IMR-90 (cell line): ENCODE data around the gene GMPPB. TPM values are rescaled to one million over a fixed set of nuclear protein-coding genes. Genes with fewer than 3 reads are reported as not detected.

ENCODE experiments used
- ATAC-seq: fragments of 200-7000 bp; cut with Tn5 transposase; 2 replicates; pipeline ENCODE4 v1.9.1; 2020; ENCODE audit warnings: low read depth, mild to moderate bottlenecking, moderate library complexity
- BruUV-seq: library from RNA; stranded (reverse); fragments of 400-500 nt; replicated peaks from 2 replicates; lab custom pipeline; 2021; lab: Mats Ljungman, UMichigan
- CTCF ChIA-PET: fragments of 300-600 bp; formaldehyde crosslinking; extraction: SDS; loops from one replicate; lab custom pipeline; 2021; ENCODE audit warnings: antibody characterized with exemption; lab: Yijun Ruan, JAX
- POLR2A ChIA-PET: fragments of 300-600 bp; sonication (Branson Sonifier 250); formaldehyde crosslinking; loops from one replicate; lab custom pipeline; 2022; ENCODE audit warnings: antibody characterized with exemption; ENCODE audit not compliant: unreplicated experiment; lab: Charles Lee
- DNase-seq: peaks from one replicate; pipeline ENCODE4 v3.0.0; 2013
- H2AFZ ChIP-seq: replicated peaks from 2 replicates; pipeline ENCODE3; 2013; ENCODE audit warnings: low read length, mild to moderate bottlenecking; ENCODE audit not compliant: poor library complexity
- H2AK5ac ChIP-seq: 2 replicates; pipeline ENCODE4 v1.6.1; 2013; ENCODE audit warnings: low read depth, low read length, inconsistent platforms
- H2AK9ac ChIP-seq: replicated peaks from 2 replicates; pipeline ENCODE3; 2013; ENCODE audit warnings: mild to moderate bottlenecking, low read depth, low read length, moderate library complexity; ENCODE audit not compliant: poor library complexity
- H2BK120ac ChIP-seq: 2 replicates; pipeline ENCODE4 v1.6.1; 2013; ENCODE audit warnings: low read depth, low read length, inconsistent platforms
- H2BK15ac ChIP-seq: 3 replicates; pipeline ENCODE4 v1.6.1; 2013; ENCODE audit warnings: low read depth, low read length, inconsistent platforms
- H2BK20ac ChIP-seq: 2 replicates; pipeline ENCODE4 v1.6.1; 2013; ENCODE audit warnings: low read depth, mild to moderate bottlenecking, inconsistent platforms, low read length, moderate library complexity
- H2BK5ac ChIP-seq: 2 replicates; pipeline ENCODE4 v1.6.1; 2013; ENCODE audit warnings: mild to moderate bottlenecking, low read depth, low read length, inconsistent platforms; ENCODE audit not compliant: poor library complexity, severe bottlenecking
- H3K14ac ChIP-seq: replicated peaks from 2 replicates; pipeline ENCODE4 v1.6.1; 2013; ENCODE audit warnings: low read depth, low read length, inconsistent platforms
- H3K18ac ChIP-seq: 2 replicates; pipeline ENCODE4 v1.6.1; 2013; ENCODE audit warnings: low read depth, low read length, control low read depth
- H3K23ac ChIP-seq: 2 replicates; pipeline ENCODE4 v1.6.1; 2013; ENCODE audit warnings: low read depth, low read length, inconsistent platforms
- H3K27ac ChIP-seq: 2 replicates; pipeline ENCODE4 v1.5.1; 2013; ENCODE audit warnings: mild to moderate bottlenecking, control low read depth, low read length; ENCODE audit not compliant: insufficient read depth
- H3K27me3 ChIP-seq: 2 replicates; pipeline ENCODE4 v1.6.1; 2013; ENCODE audit warnings: low read length; ENCODE audit not compliant: control insufficient read depth, insufficient read depth
- H3K36me3 ChIP-seq: 2 replicates; pipeline ENCODE4 v1.6.1; 2013; ENCODE audit warnings: low read length, mixed read lengths; ENCODE audit not compliant: control insufficient read depth, insufficient read depth
- H3K4ac ChIP-seq: 2 replicates; pipeline ENCODE4 v1.6.1; 2013; ENCODE audit warnings: low read depth, low read length, inconsistent platforms
- H3K4me1 ChIP-seq: 2 replicates; pipeline ENCODE4 v1.6.1; 2013; ENCODE audit warnings: low read length, mixed read lengths; ENCODE audit not compliant: control insufficient read depth, insufficient read depth
- H3K4me2 ChIP-seq: 2 replicates; pipeline ENCODE4 v1.6.1; 2013; ENCODE audit warnings: low read depth, mild to moderate bottlenecking, control low read depth, low read length, moderate library complexity
- H3K4me3 ChIP-seq: 2 replicates; pipeline ENCODE4 v1.5.1; 2013; ENCODE audit warnings: low read depth, mild to moderate bottlenecking, control low read depth, low read length, moderate library complexity; ENCODE audit not compliant: insufficient read depth
- H3K56ac ChIP-seq: 2 replicates; pipeline ENCODE4 v1.6.1; 2013; ENCODE audit warnings: low read length, inconsistent platforms; ENCODE audit not compliant: insufficient read depth; ENCODE audit errors: extremely low read depth
- H3K79me1 ChIP-seq, 2 experiments: 2 replicates each; pipeline ENCODE4 v1.6.1; 2013; ENCODE audit warnings: low read length in 2 of 2, inconsistent platforms in 1 of 2, low read depth in 1 of 2
- H3K9ac ChIP-seq: 2 replicates; pipeline ENCODE4 v1.6.1; 2013; ENCODE audit warnings: low read depth, low read length, control low read depth
- H3K9me1 ChIP-seq: 2 replicates; pipeline ENCODE4 v1.6.1; 2013; ENCODE audit warnings: low read length, inconsistent platforms; ENCODE audit not compliant: insufficient read depth
- H3K9me3 ChIP-seq: 2 replicates; pipeline ENCODE4 v1.6.1; 2013; ENCODE audit warnings: low read length; ENCODE audit not compliant: control insufficient read depth, insufficient read depth
- H4K20me1 ChIP-seq: 2 replicates; pipeline ENCODE4 v1.6.1; 2013; ENCODE audit warnings: low read length, inconsistent platforms; ENCODE audit not compliant: insufficient read depth
- H4K5ac ChIP-seq: 2 replicates; pipeline ENCODE4 v1.6.1; 2013; ENCODE audit warnings: mild to moderate bottlenecking, low read depth, low read length, control low read depth
- H4K8ac ChIP-seq, 2 experiments: 2 replicates each; pipeline ENCODE4 v1.6.1; 2013; ENCODE audit warnings: low read depth in 2 of 2, low read length in 2 of 2, control low read depth in 1 of 2, inconsistent platforms in 1 of 2
- H4K91ac ChIP-seq: 2 replicates; pipeline ENCODE4 v1.6.1; 2013; ENCODE audit warnings: low read depth, low read length, inconsistent platforms; ENCODE audit not compliant: insufficient read depth
- BHLHE40 ChIP-seq: fragments of 150-350 bp; IDR thresholded peaks from 2 replicates; pipeline ENCODE4 v1.6.1; 2016; ENCODE audit warnings: mild to moderate bottlenecking, low read depth, low read length
- CEBPB ChIP-seq: IDR thresholded peaks from 2 replicates; pipeline ENCODE4 v1.6.1; 2012; ENCODE audit warnings: low read depth, low read length, improper control_type of control experiment
- CHD1 ChIP-seq: IDR thresholded peaks from 2 replicates; pipeline ENCODE4 v1.6.1; 2012; ENCODE audit warnings: low read depth, low read length, improper control_type of control experiment
- FOS ChIP-seq: fragments of 150-350 bp; IDR thresholded peaks from 2 replicates; pipeline ENCODE4 v1.6.1; 2016; ENCODE audit warnings: low read depth, low read length
- MAFK ChIP-seq: IDR thresholded peaks from 2 replicates; pipeline ENCODE4 v1.6.1; 2012; ENCODE audit warnings: low read depth, low read length, improper control_type of control experiment
- MAZ ChIP-seq: IDR thresholded peaks from 2 replicates; pipeline ENCODE4 v1.6.1; 2012; ENCODE audit warnings: low read depth, mild to moderate bottlenecking, low read length, improper control_type of control experiment, moderate library complexity, borderline replicate concordance
- MXI1 ChIP-seq: IDR thresholded peaks from 2 replicates; pipeline ENCODE4 v1.6.1; 2012; ENCODE audit warnings: low read depth, mild to moderate bottlenecking, low read length, moderate library complexity, borderline replicate concordance
- POLR2A ChIP-seq: IDR thresholded peaks from 2 replicates; pipeline ENCODE4 v1.6.1; 2012; ENCODE audit warnings: mild to moderate bottlenecking, low read depth, low read length
- RAD21 ChIP-seq: IDR thresholded peaks from 2 replicates; pipeline ENCODE4 v1.6.1; 2012; ENCODE audit warnings: low read length, improper control_type of control experiment
- RCOR1 ChIP-seq: IDR thresholded peaks from 2 replicates; pipeline ENCODE4 v1.6.1; 2012; ENCODE audit warnings: mild to moderate bottlenecking, low read length, improper control_type of control experiment; ENCODE audit not compliant: insufficient replicate concordance
- RFX5 ChIP-seq: IDR thresholded peaks from 2 replicates; pipeline ENCODE4 v1.8.0; 2012; ENCODE audit warnings: low read depth, mild to moderate bottlenecking, low read length, moderate library complexity
- WGBS, 2 experiments: methylation state at CpG; one replicate each; pipeline versions ENCODE4 v1.1.5 to v1.1.7; 2013; ENCODE audit warnings: missing lambda C conversion rate in 2 of 2; ENCODE audit not compliant: insufficient read length in 1 of 2; ENCODE audit errors: extremely low coverage in 2 of 2; 5-methylcytosine and 5-hydroxymethylcytosine counted together
- dilution Hi-C: fragments of 300-500 bp; cut with HindIII; formaldehyde crosslinking; loops from one replicate; pipeline ENCODE4 v1.14.3; 2018; ENCODE audit warnings: low sequenced_read_pairs; ENCODE audit not compliant: unreplicated experiment
- in situ Hi-C: fragments of 300-500 bp; cut with MboI; formaldehyde crosslinking; loops from 3 replicates; pipeline ENCODE4 v1.14.3; 2019; ENCODE audit warnings: low sequenced_read_pairs, inconsistent platforms, mixed read lengths
- intact Hi-C: fragments of 100-400 bp; cut with micrococcal nuclease; formaldehyde crosslinking; loops from 2 replicates; pipeline ENCODE4 v1.10.0; 2022
- polyA plus RNA-seq, 3 experiments: library from polyadenylated mRNA; depleted of rRNA; stranded (reverse); fragments of >200 nt; gene quantifications; 2 replicates each; pipeline ENCODE4 v1.2.3, GENCODE V29; 2012; ENCODE audit warnings: low replicate concordance in 1 of 3
- total RNA-seq: library from RNA; depleted of rRNA; stranded (reverse); fragments of >200 nt; gene quantifications from 2 replicates; pipeline ENCODE4 v1.2.3, GENCODE V29; 2012
- TF ChIP-seq, protein P1 (sequence below): conservative IDR thresholded peaks from 2 replicates; pipeline ENCODE4 v1.5.1; 2012; ENCODE audit warnings: mild to moderate bottlenecking, low read depth, low read length, improper control_type of control experiment
- TF ChIP-seq, protein P2 (sequence below): fragments of 150-350 bp; IDR thresholded peaks from 2 replicates; pipeline ENCODE4 v1.6.1; 2016; ENCODE audit warnings: low read depth, mild to moderate bottlenecking, low read length, moderate library complexity, borderline replicate concordance
- TF ChIP-seq, protein P3 (sequence below): fragments of 150-350 bp; IDR thresholded peaks from 2 replicates; pipeline ENCODE4 v1.6.1; 2017; ENCODE audit warnings: mild to moderate bottlenecking, antibody characterized with exemption, low read length, low read depth

The GMPPB gene
- total and polyA plus RNA-seq, 2 of the 4 experiments (the other 2 are of a cell fraction): 27.9 to 37.3 TPM

DNA sequence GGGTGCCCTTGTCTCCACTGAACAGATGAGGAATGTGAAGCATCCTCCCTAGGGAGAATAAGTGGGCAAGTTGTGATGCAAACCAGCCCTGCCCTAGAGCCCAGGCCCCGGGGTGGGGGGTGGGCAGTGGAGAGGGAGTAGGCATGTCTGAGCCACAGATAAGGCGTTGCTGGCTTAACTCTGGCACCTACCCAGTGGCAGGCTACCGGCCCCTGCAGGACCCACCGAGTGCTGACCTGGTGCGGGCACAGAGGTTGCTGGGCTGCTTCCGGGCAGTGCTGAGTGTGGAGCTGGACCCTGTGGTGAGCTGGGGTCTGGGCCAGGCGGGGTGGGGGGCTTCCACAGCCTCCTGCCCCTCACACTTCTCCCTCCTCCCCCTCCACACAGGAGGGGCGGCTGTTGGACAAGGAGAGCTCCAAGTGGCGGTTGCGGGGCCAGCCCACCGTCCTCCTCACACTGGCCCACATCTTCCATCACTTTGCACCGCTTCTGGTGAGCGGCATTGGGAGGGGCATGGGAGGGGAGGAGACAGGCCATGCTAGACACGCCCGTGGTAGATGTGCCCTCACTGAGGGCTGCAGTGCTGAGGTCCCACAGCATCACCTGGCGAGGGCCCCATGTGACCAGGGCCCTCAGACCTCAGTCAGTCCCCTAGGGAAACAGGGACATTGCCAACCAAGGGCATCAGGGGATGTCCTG is 24.3 kb downstream of the GMPPB start:
- ChIA-PET CTCF (no interaction called here), POLR2A (no interaction called here)
- Histone ChIP-seq H2BK120ac (no peak overlapping the region), H2BK15ac (no peak overlapping the region), H3K79me1 (peaks cover 5 to 7% of the 10 kb centered on the region in 2 experiments; a peak in 3 of 4 replicates), H3K23ac (no peak overlapping the region), H3K36me3 (peaks cover 39% of the 10 kb centered on the region), H3K9me3 (no peaks in the 10 kb centered on the region), H2BK20ac (no peak overlapping the region), H4K5ac (no peak overlapping the region), H3K27me3 (no peaks in the 10 kb centered on the region), H3K14ac (no peak overlapping the region), H2AK9ac (no peak overlapping the region), H3K9me1 (no peaks in the 10 kb centered on the region), H3K56ac (no peak overlapping the region), H3K4ac (no peak overlapping the region), H4K8ac (no peak overlapping the region), H3K18ac (no peak overlapping the region), H3K4me2 (no peak overlapping the region), H3K9ac (no peak overlapping the region), H2AK5ac (no peak overlapping the region), H4K20me1 (peaks cover 7% of the 10 kb centered on the region; the same call in 1 of the 2 replicates), H3K27ac (no peak overlapping the region), H3K4me1 (no peaks in the 10 kb centered on the region), H4K91ac (no peak overlapping the region), H3K4me3 (no peak overlapping the region), H2AFZ (no peak overlapping the region), H2BK5ac (no peak overlapping the region)
- BruUV-seq: no TSS peak
- WGBS, 2 experiments: no CpG with 5 or more reads among the region's 16 CpGs
- DNase-seq (no peak), ATAC-seq (no peak; the same call in 1 of the 2 replicates)
- TF ChIP-seq CHD1: no peak
- no peak for TF ChIP-seq RAD21
- no peak for TF ChIP-seq MXI1
- no peak for TF ChIP-seq FOS
- TF ChIP-seq, protein P1, sequence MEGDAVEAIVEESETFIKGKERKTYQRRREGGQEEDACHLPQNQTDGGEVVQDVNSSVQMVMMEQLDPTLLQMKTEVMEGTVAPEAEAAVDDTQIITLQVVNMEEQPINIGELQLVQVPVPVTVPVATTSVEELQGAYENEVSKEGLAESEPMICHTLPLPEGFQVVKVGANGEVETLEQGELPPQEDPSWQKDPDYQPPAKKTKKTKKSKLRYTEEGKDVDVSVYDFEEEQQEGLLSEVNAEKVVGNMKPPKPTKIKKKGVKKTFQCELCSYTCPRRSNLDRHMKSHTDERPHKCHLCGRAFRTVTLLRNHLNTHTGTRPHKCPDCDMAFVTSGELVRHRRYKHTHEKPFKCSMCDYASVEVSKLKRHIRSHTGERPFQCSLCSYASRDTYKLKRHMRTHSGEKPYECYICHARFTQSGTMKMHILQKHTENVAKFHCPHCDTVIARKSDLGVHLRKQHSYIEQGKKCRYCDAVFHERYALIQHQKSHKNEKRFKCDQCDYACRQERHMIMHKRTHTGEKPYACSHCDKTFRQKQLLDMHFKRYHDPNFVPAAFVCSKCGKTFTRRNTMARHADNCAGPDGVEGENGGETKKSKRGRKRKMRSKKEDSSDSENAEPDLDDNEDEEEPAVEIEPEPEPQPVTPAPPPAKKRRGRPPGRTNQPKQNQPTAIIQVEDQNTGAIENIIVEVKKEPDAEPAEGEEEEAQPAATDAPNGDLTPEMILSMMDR: no peak
- no peak for TF ChIP-seq RFX5
- TF ChIP-seq, protein P2, sequence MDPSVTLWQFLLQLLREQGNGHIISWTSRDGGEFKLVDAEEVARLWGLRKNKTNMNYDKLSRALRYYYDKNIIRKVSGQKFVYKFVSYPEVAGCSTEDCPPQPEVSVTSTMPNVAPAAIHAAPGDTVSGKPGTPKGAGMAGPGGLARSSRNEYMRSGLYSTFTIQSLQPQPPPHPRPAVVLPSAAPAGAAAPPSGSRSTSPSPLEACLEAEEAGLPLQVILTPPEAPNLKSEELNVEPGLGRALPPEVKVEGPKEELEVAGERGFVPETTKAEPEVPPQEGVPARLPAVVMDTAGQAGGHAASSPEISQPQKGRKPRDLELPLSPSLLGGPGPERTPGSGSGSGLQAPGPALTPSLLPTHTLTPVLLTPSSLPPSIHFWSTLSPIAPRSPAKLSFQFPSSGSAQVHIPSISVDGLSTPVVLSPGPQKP: no peak
- no peak for TF ChIP-seq POLR2A
- no peak for TF ChIP-seq BHLHE40
- TF ChIP-seq, protein P3, sequence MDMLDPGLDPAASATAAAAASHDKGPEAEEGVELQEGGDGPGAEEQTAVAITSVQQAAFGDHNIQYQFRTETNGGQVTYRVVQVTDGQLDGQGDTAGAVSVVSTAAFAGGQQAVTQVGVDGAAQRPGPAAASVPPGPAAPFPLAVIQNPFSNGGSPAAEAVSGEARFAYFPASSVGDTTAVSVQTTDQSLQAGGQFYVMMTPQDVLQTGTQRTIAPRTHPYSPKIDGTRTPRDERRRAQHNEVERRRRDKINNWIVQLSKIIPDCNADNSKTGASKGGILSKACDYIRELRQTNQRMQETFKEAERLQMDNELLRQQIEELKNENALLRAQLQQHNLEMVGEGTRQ: no peak
- TF ChIP-seq RCOR1: no peak
- no peak for TF ChIP-seq CEBPB
- no peak for TF ChIP-seq MAFK
- no peak for TF ChIP-seq MAZ
- dilution Hi-C loops (no loop called here), in situ Hi-C loops (no loop called here), intact Hi-C loops (no loop called here)
